ENCODE results near the gene PDILT.

- TF ChIP-seq, protein P1, sequence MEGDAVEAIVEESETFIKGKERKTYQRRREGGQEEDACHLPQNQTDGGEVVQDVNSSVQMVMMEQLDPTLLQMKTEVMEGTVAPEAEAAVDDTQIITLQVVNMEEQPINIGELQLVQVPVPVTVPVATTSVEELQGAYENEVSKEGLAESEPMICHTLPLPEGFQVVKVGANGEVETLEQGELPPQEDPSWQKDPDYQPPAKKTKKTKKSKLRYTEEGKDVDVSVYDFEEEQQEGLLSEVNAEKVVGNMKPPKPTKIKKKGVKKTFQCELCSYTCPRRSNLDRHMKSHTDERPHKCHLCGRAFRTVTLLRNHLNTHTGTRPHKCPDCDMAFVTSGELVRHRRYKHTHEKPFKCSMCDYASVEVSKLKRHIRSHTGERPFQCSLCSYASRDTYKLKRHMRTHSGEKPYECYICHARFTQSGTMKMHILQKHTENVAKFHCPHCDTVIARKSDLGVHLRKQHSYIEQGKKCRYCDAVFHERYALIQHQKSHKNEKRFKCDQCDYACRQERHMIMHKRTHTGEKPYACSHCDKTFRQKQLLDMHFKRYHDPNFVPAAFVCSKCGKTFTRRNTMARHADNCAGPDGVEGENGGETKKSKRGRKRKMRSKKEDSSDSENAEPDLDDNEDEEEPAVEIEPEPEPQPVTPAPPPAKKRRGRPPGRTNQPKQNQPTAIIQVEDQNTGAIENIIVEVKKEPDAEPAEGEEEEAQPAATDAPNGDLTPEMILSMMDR (conservative IDR thresholded peaks at IDR 0.05; ENCODE audit: low read depth, low read length), result no peak
- TF ChIP-seq EZH2 (IDR thresholded peaks at IDR 0.05; ENCODE audit: low read length, unreplicated experiment), result no peak
Measured at GRCh38 chr16:20353379-20353778, 51.2 kb downstream of the PDILT start.
